Measurements from ENCODE around the gene AGO3. TPM values are rescaled to one million over a fixed set of nuclear protein-coding genes. Genes with fewer than 3 reads are reported as not detected.

AGO3 gene
- total RNA-seq, 1 experiment from 2014 or later: 4.3 TPM

DNA sequence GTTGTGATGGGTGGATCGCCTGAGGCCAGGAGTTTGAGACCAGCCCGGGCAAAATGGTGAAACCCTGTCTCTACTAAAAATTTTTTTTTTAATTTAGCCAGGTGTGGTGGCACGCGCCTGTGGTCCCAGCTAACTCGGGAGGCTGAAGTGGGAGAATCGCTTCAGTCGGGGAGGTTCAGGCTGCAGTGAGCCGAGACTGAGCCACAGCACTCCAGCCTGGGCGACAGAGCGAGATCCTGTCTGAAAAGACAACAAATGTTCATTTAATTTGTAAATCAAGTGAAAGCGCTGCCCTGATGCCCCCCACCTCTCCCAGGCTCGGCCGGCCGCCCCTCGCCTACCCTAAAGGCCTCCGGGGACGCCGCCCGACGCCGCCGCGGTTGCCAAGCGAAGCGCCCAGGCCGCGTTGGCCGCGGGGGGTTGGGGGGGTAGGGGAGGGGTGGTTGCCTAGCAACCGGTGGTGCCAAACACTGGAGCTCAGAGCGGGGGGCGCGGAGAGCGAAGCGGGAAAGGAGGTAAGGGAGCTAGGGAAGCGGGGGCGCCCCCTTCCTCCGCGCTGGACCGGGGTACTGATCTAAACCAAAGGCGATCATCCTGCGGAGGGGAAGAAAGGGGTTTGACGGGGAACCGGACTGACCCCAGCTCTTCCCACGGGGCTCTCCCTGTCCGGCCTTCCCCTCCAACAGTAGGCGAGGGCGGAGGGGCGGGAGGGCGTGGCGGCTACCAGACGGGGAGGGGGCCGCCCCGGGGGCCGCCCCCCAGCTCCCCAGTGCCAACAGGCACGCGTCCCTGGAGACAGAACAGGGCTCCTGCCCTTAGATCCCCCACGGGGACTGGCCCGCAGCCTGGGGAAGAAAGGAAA is 153.0 kb downstream of the AGO3 start, which contains the start of gene TEKT2:
Gene TEKT2 (plus strand): TSS at position 460 of the 862 bp plus-strand sequence. CDS start 828 bp downstream, outside the sequence.
- DNase-seq: no peak
- H3K9me3 ChIP-seq: no peaks in the 10 kb centered on the region
- no peaks in the 10 kb centered on the region for H3K36me3 ChIP-seq
- no peaks in the 10 kb centered on the region for H3K27me3 ChIP-seq
- H3K4me3 ChIP-seq: no peak within 1 kb of the TSS

DNA sequence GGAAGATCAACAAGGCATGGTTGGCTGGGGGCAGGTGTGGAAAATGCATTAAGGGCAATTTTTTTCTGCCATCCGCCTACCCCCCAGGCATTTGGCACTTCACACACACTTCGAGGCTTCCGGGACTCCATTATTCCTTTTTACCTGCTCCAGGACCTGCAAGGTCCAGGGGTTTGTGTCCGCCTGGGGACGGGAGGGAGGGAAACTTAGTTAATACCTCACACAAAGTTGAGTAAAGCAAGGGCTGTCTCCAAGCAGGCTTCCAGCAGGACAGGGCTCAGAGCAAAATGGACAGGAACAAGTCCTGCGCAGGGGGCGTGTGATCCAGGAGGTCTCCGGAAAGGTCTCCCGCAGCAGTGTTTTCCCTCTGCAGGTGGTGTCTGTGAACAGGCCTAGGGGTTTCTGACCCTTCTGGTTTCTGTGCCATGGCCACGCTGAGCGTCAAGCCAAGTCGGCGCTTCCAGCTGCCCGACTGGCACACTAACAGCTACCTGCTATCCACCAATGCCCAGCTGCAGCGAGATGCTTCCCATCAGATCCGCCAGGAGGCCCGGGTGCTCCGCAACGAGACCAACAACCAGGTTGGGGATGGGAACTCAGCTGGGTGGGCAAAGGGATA is 153.7 kb downstream of the AGO3 start:
- Histone ChIP-seq H3K9me3 (no peaks in the 10 kb centered on the region), H3K36me3 (no peaks in the 10 kb centered on the region), H3K4me3 (no peak overlapping the region), H3K27me3 (no peaks in the 10 kb centered on the region)
- DNase-seq: no peak

- no peak for DNase-seq
- H3K27me3 ChIP-seq: no peaks in the 10 kb centered on the region
Measured at GRCh38 chr1:36085126-36085525, 154.2 kb downstream of the AGO3 start.

GRCh38 chr1:36085686-36086526 is 155.0 kb downstream of the AGO3 start:
- no peaks in the 10 kb centered on the region for H3K27me3 ChIP-seq
- no peak overlapping the region for H3K4me3 ChIP-seq
- H3K9me3 ChIP-seq: no peaks in the 10 kb centered on the region
- peaks cover 6% of the 10 kb centered on the region for H3K36me3 ChIP-seq
- DNase-seq: no peak

More at GRCh38 chr1:36085126-36085525, 154.2 kb downstream of the AGO3 start:
- Histone ChIP-seq H3K9me3 (no peaks in the 10 kb centered on the region), H3K4me3 (no peak overlapping the region), H3K36me3 (peaks cover 2% of the 10 kb centered on the region; the same call in 1 of the 2 replicates)

DNA sequence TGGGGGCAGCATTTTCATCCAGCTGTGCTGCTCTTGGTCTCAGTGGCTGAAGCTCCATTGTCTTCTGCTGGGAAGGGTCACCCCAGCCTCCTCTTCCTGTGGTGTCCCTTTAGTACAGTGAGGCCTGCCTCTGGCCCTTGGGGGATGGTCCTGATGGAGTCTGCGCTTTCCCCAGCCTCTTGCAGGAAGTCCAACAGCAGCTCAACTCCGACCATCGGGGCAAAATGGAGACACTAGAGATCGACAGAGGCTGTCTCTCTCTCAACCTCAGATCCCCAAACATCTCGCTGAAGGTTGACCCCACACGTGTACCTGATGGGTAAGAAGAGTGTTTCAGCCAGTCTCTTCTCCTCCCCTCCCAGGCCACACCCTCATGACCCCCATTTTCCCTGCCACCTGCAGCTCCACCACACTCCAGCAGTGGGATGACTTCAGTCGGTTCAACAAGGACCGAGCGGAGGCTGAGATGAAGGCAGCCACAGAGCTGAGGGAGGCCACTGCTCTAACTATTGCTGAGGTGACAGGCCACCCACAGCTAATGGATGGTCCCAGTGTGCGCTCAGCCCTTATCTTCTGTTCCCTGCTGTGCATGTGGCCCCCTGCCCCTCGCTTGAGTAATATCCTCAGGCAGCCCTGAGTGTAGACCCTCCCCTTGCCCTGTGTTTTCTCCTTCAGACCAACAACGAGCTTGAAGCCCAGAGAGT is 155.8 kb downstream of the AGO3 start:
- H3K27me3 ChIP-seq: no peaks in the 10 kb centered on the region
- DNase-seq: no peak

DNA sequence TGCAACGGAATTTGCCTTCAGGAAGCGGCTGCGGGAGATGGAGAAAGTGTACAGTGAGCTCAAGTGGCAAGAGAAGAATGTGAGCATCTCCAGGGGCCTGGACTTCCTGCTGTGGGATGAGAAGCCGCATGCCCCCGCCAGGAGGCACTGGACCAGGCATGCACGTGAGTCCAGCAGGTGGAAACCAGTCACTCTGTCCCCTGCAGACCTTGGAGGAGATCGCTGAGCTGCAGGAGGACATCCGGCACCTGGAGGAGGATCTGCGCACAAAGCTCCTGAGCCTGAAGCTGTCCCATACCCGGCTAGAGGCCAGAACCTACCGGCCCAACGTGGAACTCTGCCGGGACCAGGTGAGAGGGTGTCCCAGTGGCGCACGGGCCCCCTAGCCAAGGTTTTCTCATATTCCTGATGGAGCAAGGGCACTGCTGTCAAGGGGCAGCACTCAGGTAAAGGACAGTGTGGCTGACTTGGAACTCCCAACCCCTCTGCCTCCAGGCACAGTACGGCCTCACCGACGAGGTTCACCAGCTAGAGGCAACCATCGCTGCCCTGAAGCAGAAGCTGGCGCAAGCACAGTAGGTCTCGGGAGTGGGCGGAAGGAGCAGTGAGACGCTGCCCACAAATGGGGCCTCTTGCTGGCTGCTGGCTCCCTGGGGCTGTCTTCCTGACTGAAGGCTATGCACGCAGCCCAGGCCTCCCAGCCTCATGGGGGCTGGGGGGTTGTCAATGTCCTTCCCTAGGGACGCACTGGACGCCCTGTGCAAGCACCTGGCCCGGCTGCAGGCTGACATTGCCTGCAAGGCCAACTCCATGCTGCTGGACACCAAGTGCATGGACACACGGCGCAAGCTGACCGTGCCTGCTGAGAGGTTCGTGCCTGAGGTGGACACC is 156.6 kb downstream of the AGO3 start:
- peaks cover 22% of the 10 kb centered on the region for H3K36me3 ChIP-seq

More for the DNA sequence above, 155.8 kb downstream of the AGO3 start:
- H3K4me3 ChIP-seq: no peak overlapping the region
- H3K9me3 ChIP-seq: no peaks in the 10 kb centered on the region
- peaks cover 14% of the 10 kb centered on the region for H3K36me3 ChIP-seq

DNA sequence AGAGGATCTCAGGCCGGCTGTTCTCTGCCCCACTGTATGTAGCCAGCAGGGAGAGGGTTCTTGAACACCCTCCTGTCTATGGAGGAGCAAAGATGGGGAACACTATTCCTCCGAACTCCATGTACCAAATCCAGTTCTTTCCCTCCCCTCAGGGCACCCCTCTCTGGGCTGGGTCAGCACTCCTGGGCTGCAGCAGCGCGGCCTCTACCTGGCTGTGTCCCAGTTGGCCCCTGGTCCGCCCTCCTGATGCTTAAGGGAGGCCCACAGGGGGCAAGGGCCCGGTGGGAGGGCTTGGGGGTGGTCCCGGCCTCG is 157.3 kb downstream of the AGO3 start:
- DNase-seq: no peak
- H3K9me3 ChIP-seq: no peaks in the 10 kb centered on the region
- peaks cover 30% of the 10 kb centered on the region for H3K36me3 ChIP-seq
- peak overlapping the region; percentile 86 for H3K4me3 ChIP-seq
- H3K27me3 ChIP-seq: no peaks in the 10 kb centered on the region

More for the DNA sequence above, 156.6 kb downstream of the AGO3 start:
- no peaks in the 10 kb centered on the region for H3K27me3 ChIP-seq
- H3K4me3 ChIP-seq: no peak overlapping the region
- no peak for DNase-seq
- H3K9me3 ChIP-seq: no peaks in the 10 kb centered on the region

DNA sequence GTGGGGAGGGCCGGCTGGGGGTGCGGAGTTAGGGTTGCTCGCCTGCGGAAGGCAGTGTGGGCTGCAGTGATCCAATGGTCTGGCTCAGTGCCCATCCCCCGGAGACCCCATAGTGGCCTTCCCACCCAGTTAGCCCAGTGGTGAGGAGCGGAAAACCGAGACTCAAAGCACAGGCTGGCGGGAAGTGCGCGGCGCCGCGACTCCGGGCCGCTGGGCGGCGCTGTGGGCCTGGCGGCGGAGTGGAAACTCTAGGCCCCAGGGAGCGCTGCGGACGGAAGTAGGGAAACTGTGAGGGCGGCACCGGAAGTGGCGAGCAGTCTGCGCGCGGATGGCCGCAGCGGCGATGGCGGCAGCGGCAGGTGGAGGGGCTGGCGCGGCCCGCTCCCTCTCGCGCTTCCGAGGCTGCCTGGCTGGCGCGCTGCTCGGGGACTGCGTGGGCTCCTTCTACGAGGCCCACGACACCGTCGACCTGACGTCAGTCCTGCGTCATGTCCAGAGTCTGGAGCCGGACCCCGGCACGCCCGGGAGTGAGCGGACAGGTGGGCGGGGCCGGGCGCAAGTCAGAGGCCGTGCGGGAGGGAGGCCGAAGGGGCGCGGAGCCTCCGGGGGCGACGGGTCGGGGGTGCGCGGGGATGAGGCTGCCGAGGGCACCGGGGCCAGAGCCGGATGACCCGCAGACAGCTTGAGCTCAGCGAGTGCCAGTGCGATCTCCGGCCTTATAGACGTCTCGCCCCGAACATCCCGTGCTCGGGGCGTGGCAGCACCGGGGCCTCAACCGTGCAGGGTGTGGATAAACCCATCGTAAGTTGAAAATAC is 157.9 kb downstream of the AGO3 start, which contains the start of gene ADPRS:
Gene ADPRS (plus strand): TSS at position 316 of the 816 bp plus-strand sequence. CDS start 13 bp downstream, at position 329.
- Histone ChIP-seq H3K36me3 (peaks cover 34% of the 10 kb centered on the region), H3K4me3 (peak within 1 kb of the TSS; percentile 86), H3K9me3 (no peaks in the 10 kb centered on the region), H3K27me3 (no peaks in the 10 kb centered on the region)
- peak; percentile 91 for DNase-seq

DNA sequence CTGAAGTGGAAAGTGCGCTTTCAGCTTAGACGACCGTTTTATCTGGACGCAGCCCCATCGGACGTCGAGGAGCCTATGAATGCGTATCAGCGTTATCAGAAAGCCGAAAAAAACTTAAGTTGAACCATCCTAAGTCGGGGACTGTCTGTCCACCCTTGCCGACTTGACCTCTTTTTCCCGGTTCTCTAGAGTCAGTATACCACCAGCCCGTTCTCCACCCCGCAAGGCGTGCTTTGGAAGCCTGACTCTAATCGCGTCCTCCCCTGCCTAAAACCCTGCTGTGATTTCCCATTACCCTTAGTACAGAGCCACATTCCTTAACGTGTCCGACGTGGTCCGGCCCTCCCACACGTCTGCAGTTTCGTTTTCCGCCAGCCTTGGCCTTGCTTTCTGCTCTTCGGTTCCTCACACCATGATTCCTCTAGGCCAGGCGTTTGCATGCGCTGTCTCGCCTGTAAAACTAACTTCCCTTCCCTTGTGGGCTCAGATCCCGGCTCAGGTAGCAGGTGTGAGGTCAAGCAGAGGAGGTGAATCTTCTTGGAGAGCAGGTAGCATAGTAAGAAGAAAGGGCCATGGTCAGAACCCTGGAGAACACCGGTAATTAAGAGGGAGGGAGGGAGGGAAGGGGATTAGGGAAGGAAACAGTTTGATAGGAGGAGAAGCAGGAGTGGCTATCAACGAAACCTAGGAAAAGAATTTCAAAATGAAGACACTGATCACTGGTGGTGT is 158.7 kb downstream of the AGO3 start:
- H3K27me3 ChIP-seq: no peaks in the 10 kb centered on the region
- H3K9me3 ChIP-seq: no peaks in the 10 kb centered on the region
- H3K4me3 ChIP-seq: peak overlapping the region; percentile 86
- peak; percentile 44 for DNase-seq
- peaks cover 42% of the 10 kb centered on the region for H3K36me3 ChIP-seq

- DNase-seq: no peak
- Histone ChIP-seq H3K4me3 (no peak overlapping the region), H3K36me3 (peaks cover 44% of the 10 kb centered on the region), H3K9me3 (no peaks in the 10 kb centered on the region), H3K27me3 (no peaks in the 10 kb centered on the region)
Measured at GRCh38 chr1:36091141-36091540, 160.2 kb downstream of the AGO3 start.

GRCh38 chr1:36091698-36092097 is 160.8 kb downstream of the AGO3 start:
- Histone ChIP-seq H3K36me3 (peaks cover 44% of the 10 kb centered on the region), H3K4me3 (no peak overlapping the region), H3K27me3 (no peaks in the 10 kb centered on the region), H3K9me3 (no peaks in the 10 kb centered on the region)
- DNase-seq: no peak

DNA sequence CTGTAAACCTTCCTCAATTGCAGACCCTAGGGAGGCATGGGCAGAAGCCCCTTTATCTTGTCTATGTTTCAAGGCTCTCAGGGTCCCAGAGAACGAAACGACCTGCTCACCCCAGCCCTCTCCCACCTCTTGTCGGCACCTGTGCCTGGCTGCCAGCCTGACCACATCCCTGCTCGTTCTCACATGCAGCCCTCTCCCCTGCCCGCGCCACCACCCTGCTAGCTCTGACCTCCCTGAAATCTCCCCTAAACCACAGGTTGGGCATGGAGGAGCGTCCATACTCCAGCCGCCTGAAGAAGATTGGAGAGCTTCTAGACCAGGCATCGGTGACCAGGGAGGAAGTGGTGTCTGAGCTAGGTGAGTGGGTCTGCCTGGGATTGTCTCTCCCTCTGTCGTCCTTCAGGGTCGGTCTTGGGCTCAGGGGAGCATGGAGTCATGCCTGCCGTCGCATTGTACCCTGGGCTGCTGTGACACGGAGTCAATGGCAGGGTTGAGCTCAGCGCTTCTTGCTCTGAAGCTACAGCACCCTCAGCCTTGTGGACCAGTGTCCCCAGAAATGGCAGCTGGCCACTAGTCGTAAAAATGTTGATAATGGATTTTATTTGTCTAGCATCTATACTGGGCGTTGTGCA is 161.4 kb downstream of the AGO3 start:
- DNase-seq: no peak
- H3K27me3 ChIP-seq: no peaks in the 10 kb centered on the region
- no peaks in the 10 kb centered on the region for H3K9me3 ChIP-seq
- peaks cover 44% of the 10 kb centered on the region for H3K36me3 ChIP-seq
- no peak overlapping the region for H3K4me3 ChIP-seq

DNA sequence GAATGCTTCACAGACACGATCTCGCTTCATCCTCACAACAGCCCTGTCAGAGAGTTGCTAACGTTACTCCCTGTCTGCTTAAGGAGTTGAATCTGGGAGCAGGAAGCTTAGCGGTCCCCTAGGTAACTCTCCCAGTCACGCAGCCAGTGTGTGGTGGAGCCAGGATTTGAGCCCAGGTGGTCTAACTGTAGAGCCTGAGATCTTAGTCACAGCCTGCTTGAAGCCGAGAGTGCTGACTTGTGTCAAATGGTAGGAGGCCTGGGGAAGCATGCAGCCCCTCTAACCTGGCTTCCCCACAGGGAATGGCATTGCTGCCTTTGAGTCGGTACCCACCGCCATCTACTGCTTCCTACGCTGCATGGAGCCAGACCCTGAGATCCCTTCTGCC is 161.9 kb downstream of the AGO3 start:
- no peak overlapping the region for H3K4me3 ChIP-seq
- H3K36me3 ChIP-seq: peaks cover 44% of the 10 kb centered on the region
- H3K27me3 ChIP-seq: no peaks in the 10 kb centered on the region
- no peak for DNase-seq
- no peaks in the 10 kb centered on the region for H3K9me3 ChIP-seq

- no peak for DNase-seq
Measured at GRCh38 chr1:36093226-36093625, 162.3 kb downstream of the AGO3 start.

More at GRCh38 chr1:36093226-36093625, 162.3 kb downstream of the AGO3 start:
- no peak overlapping the region for H3K4me3 ChIP-seq
- H3K36me3 ChIP-seq: peaks cover 44% of the 10 kb centered on the region
- H3K9me3 ChIP-seq: no peaks in the 10 kb centered on the region
- no peaks in the 10 kb centered on the region for H3K27me3 ChIP-seq

Measured in MG63 (cell line).